Osteocyte (in vitro differentiated cells): ENCODE results near the gene SCN11A. TPM values are rescaled to one million over a fixed set of nuclear protein-coding genes. Genes with fewer than 3 reads are reported as not detected.

ENCODE experiments used
- DNase-seq: peaks from one replicate; pipeline ENCODE4 v3.0.0; 2021; ENCODE audit warnings: mixed read lengths; ENCODE audit not compliant: unreplicated experiment; ENCODE audit errors: extremely low spot score
- H3K27ac Mint-ChIP-seq: one replicate; pipeline ENCODE4 v1.8.0; 2021; ENCODE audit warnings: mild to moderate bottlenecking, mixed read lengths; ENCODE audit not compliant: unreplicated experiment
- H3K27me3 Mint-ChIP-seq: one replicate; pipeline ENCODE4 v1.8.0; 2021; ENCODE audit warnings: mixed read lengths; ENCODE audit not compliant: unreplicated experiment
- H3K36me3 Mint-ChIP-seq: one replicate; pipeline ENCODE4 v1.8.0; 2021; ENCODE audit warnings: mixed read lengths; ENCODE audit not compliant: unreplicated experiment
- H3K4me1 Mint-ChIP-seq: one replicate; pipeline ENCODE4 v1.8.0; 2021; ENCODE audit warnings: mixed read lengths; ENCODE audit not compliant: unreplicated experiment
- H3K4me3 Mint-ChIP-seq: one replicate; pipeline ENCODE4 v1.8.0; 2021; ENCODE audit warnings: mild to moderate bottlenecking, moderate library complexity, mixed read lengths; ENCODE audit not compliant: unreplicated experiment
- H3K9me3 Mint-ChIP-seq: one replicate; pipeline ENCODE4 v1.8.0; 2021; ENCODE audit warnings: mixed read lengths; ENCODE audit not compliant: unreplicated experiment
- total RNA-seq: library from RNA; stranded (reverse); gene quantifications from 2 replicates; pipeline ENCODE4 v1.2.1, GENCODE V29; 2021
- TF ChIP-seq, protein P1 (sequence below): fragments of 200-600 bp; sonication (generic); IDR thresholded peaks from 2 replicates; pipeline ENCODE4 v1.5.0; 2021; ENCODE audit warnings: antibody characterized with exemption, mild to moderate bottlenecking, moderate library complexity

SCN11A gene
- total RNA-seq, 1 donor from 2014 or later, result 0.08 TPM

DNA sequence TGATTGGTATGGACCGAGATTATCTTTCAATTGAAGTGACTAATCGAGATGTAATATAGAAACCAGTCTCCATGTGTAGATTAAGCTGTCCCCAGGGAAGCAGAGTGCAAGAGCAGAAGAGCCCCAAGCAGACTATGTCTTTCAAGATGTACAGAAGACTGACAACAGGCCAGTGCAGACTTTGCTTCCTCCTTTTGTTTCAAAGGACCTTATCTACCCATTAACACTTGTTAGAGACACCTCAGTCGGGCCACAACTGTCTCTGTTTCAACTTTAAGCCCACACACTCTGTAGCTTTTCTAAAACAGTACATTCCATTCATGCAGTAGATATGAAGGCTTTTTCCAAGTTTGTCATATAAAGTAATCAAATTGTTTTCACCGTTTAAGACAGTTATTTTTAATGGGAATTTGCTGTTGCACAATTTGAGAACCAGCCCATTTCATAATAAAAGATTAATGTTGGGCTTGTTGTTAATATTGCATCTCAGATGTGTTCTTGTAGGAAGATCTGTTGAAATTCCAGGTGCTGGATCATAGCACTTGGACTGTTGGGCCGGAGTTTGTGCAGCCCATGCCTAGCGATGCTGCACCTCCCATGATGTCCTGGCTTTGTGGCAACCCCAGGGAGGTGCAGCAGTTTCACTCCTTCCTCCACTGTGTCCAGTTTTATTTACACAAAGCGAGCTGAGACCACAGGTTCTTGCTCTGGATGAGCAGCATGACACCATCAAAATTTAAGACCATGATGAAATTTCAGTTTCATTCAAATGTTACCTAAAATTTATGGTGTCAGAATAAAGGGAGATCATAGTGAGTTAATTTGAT, 43.3 kb upstream of the SCN11A start:
- H3K4me1 Mint-ChIP-seq, result peaks cover 15% of the 10 kb centered on the region
- no peaks in the 10 kb centered on the region for H3K27me3 Mint-ChIP-seq
- no peak for DNase-seq
- no peaks in the 10 kb centered on the region for H3K9me3 Mint-ChIP-seq
- TF ChIP-seq, protein P1, sequence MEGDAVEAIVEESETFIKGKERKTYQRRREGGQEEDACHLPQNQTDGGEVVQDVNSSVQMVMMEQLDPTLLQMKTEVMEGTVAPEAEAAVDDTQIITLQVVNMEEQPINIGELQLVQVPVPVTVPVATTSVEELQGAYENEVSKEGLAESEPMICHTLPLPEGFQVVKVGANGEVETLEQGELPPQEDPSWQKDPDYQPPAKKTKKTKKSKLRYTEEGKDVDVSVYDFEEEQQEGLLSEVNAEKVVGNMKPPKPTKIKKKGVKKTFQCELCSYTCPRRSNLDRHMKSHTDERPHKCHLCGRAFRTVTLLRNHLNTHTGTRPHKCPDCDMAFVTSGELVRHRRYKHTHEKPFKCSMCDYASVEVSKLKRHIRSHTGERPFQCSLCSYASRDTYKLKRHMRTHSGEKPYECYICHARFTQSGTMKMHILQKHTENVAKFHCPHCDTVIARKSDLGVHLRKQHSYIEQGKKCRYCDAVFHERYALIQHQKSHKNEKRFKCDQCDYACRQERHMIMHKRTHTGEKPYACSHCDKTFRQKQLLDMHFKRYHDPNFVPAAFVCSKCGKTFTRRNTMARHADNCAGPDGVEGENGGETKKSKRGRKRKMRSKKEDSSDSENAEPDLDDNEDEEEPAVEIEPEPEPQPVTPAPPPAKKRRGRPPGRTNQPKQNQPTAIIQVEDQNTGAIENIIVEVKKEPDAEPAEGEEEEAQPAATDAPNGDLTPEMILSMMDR, result no peak
- no peak overlapping the region for H3K27ac Mint-ChIP-seq
- peaks cover 39% of the 10 kb centered on the region for H3K36me3 Mint-ChIP-seq
- H3K4me3 Mint-ChIP-seq, result no peak overlapping the region

DNA sequence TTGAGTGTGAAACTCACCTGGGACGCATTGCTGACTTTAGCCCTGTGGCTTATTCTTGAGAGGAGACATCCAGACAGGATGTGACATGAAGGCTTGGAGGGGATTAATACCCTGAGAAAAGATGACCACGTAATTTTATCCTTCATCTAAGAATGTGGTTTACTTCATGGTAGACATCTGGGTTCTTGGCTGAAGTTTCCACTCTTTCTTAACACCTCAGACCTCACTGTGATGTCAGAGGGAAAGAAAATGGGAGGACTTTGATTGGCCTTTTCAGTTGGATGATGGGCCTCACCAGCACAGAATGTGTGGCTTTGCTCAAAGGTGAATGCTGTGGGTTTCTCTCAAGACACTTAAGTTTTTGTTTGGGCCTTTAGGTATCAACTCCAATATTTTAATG, 39.2 kb upstream of the SCN11A start:
- Mint-ChIP-seq H3K9me3 (no peaks in the 10 kb centered on the region), H3K4me3 (no peak overlapping the region), H3K4me1 (peaks cover 4% of the 10 kb centered on the region), H3K27me3 (no peaks in the 10 kb centered on the region), H3K27ac (no peak overlapping the region), H3K36me3 (peaks cover 60% of the 10 kb centered on the region)
- TF ChIP-seq, protein P1, result no peak
- DNase-seq, result no peak

DNA sequence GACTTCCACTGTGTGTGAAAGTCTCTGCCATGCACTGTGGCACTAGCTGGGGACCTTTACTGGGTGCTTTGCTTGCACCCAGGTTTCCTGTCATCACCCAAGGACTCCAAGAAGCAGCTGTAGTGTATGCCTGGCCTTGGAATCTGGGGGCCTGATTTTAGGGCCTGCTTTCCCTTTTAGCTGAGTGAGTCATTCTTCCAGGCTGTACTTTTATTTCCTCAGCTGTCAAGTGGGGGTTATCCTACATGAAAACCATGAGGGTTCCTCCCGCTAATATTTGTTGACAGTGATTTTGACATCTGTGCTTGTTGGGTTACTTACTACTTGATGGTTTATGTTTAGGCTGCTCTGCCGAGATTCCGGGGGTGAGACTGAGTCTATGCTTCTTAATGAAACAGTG, 37.1 kb upstream of the SCN11A start:
- Mint-ChIP-seq H3K27me3 (no peaks in the 10 kb centered on the region), H3K4me3 (no peak overlapping the region), H3K9me3 (no peaks in the 10 kb centered on the region), H3K27ac (no peak overlapping the region), H3K36me3 (peaks cover 53% of the 10 kb centered on the region), H3K4me1 (no peaks in the 10 kb centered on the region)
- no peak for DNase-seq
- TF ChIP-seq, protein P1, result no peak

DNA sequence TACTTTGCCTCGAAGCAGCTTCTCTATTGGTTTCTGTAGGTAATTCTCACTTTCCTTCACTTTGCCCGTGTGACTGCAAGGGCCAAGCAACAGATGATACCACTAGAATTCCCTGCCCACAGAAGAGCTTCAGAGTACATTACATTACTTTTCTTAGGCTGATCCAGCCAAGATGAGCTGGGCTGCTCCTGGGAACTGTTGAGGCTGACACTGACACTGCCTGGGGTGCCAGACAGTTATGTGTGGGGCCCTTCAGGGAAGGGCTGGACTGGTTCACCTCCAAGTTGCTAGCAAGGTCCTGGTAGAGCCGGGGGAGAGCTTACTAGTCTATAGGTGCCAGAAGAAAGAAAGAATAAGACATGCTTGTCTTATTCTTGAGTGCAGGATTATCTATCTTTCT, 36.7 kb upstream of the SCN11A start:
- Mint-ChIP-seq H3K36me3 (peaks cover 54% of the 10 kb centered on the region), H3K27ac (no peak overlapping the region), H3K9me3 (no peaks in the 10 kb centered on the region), H3K27me3 (no peaks in the 10 kb centered on the region), H3K4me1 (no peaks in the 10 kb centered on the region), H3K4me3 (no peak overlapping the region)
- TF ChIP-seq, protein P1, result no peak
- no peak for DNase-seq

DNA sequence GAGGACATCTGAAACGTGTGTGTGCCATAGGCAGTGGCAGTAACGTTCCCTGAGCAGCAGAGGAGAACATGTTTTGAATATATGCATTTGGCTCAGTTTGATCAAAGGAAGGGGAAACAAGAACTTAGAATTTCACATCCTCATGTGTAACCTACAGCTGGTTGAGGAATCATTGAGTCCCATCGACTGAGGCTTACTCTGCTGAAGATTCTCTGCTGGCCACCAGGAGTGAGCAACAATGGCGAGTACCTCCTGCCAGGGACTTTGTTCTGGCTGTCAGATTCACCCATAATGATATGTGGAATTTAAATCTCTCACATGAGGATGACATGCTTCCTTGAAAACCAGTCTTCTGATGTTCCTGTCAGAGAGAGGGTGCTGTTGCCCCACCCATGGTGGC, 34.4 kb upstream of the SCN11A start:
- TF ChIP-seq, protein P1, result no peak
- H3K36me3 Mint-ChIP-seq, result peaks cover 54% of the 10 kb centered on the region
- H3K4me3 Mint-ChIP-seq, result no peak overlapping the region
- H3K27ac Mint-ChIP-seq, result no peak overlapping the region
- H3K4me1 Mint-ChIP-seq, result no peaks in the 10 kb centered on the region
- no peaks in the 10 kb centered on the region for H3K9me3 Mint-ChIP-seq
- H3K27me3 Mint-ChIP-seq, result no peaks in the 10 kb centered on the region
- no peak for DNase-seq
